ENCODE data around the gene NLGN1. TPM values are rescaled to one million over a fixed set of nuclear protein-coding genes. Genes with fewer than 3 reads are reported as not detected.

The NLGN1 gene
- total and polyA plus RNA-seq, 2 of the 8 experiments (the other 6 are each of a cell fraction or from before 2014, with no cell fraction given) = 7.8 to 14.8 TPM

DNA sequence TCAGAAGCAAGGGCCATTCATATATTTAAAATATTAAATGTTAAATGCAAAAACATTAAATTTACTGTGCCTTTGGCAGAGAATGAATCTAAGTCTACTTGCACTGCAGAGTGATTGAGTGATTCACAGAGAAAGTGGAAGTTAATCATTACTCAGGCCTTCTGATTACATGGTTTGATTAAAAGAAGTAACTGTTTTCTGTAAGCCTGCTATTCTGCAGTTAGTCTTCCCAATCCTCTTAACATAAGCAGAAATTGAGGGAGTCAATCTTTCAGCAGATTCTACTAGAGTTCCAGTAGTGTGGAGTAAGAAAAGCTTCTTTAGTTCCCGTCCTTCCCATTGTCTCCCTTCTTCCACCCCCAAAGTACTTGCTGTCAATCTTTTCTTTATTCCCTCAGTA is 1.5 kb downstream of the NLGN1 start:
- peaks cover 8% of the 10 kb centered on the region for H3K23me2 ChIP-seq (ENCODE audit: low read depth, low read length)
- H2BK12ac ChIP-seq (ENCODE audit: low read depth, low read length) = no peak overlapping the region
- H2BK20ac ChIP-seq (ENCODE audit: low read length) = no peak overlapping the region
- H3K9ac ChIP-seq (replicated peaks in 1 of 4; ENCODE audit: extremely low read depth in 1 of 4, low read depth in 3 of 4, low read length in 3 of 4) = no peak overlapping the region
- no peak overlapping the region for H3K27ac ChIP-seq (ENCODE audit: low read depth, low read length)
- no peak for TF ChIP-seq TAF7 (optimal IDR thresholded peaks at IDR 0.05; ENCODE audit: borderline replicate concordance, low read depth, low read length)
- no peak for TF ChIP-seq FOSL1 (IDR thresholded peaks at IDR 0.05; ENCODE audit: insufficient read depth, low read depth, low read length)
- TF ChIP-seq HDAC2 (IDR thresholded peaks at IDR 0.05; ENCODE audit: borderline replicate concordance in 1 of 2, low read depth in 2 of 2, low read length in 2 of 2) = no peak
- no peak for TF ChIP-seq CBX8 (IDR thresholded peaks at IDR 0.05; ENCODE audit: borderline replicate concordance, low read depth, low read length)
- TF ChIP-seq NRF1 (IDR thresholded peaks at IDR 0.05; ENCODE audit: low read depth, low read length) = no peak
- H3K56ac ChIP-seq (replicated peaks; ENCODE audit: insufficient read length, low read depth, low read length) = no peak overlapping the region
- no peak overlapping the region for H4K91ac ChIP-seq (replicated peaks; ENCODE audit: insufficient read length, low read length)
- H2BK120ac ChIP-seq (replicated peaks; ENCODE audit: low read depth, low read length) = no peak overlapping the region
- no peak overlapping the region for H3K14ac ChIP-seq (ENCODE audit: insufficient read length)
- peaks cover 0 to 6% (median 0%) of the 10 kb centered on the region in 4 experiments; a peak in 2 of 7 replicates for H3K4me1 ChIP-seq (replicated peaks in 1 of 4; ENCODE audit: control insufficient read depth in 3 of 4, insufficient read depth in 4 of 4, low read length in 3 of 4)
- no peak overlapping the region for H4K5ac ChIP-seq (ENCODE audit: insufficient read length, low read depth, low read length)
- no peaks in the 10 kb centered on the region for H3K79me1 ChIP-seq (ENCODE audit: low read depth, low read length)
- FAIRE-seq (no peak), DNase-seq (ENCODE audit: low read depth in 1 of 2, low spot score in 2 of 2) (no peak)
- ChIA-PET POLR2A (ENCODE audit: partially characterized antibody) (no interaction called here), CTCF (ENCODE audit: partially characterized antibody) (interaction anchor here (1.0 kb wide), 1 partner anchor 152 kb away, joined by 3 read pairs; no protein-coding TSS in a partner anchor)
- no peaks in the 10 kb centered on the region for H3K9me3 ChIP-seq (ENCODE audit: insufficient read depth in 2 of 2, low read depth in 1 of 2, low read length in 1 of 2)
- no peak overlapping the region for H2AFZ ChIP-seq (ENCODE audit: low read length)
- H3K4me3 ChIP-seq (ENCODE audit: extremely low read depth in 1 of 4, insufficient read depth in 2 of 4, low read depth in 3 of 4, low read length in 4 of 4) = peak overlapping the region in 1 of 4 experiments; percentile 88; a peak in 2 of 8 replicates
- no peaks in the 10 kb centered on the region for H4K20me1 ChIP-seq (replicated peaks in 1 of 2; ENCODE audit: control insufficient read depth in 1 of 2, insufficient read depth in 2 of 2, low read length in 2 of 2)
- H3K18ac ChIP-seq (ENCODE audit: extremely low read depth, low read length) = no peak overlapping the region
- peaks cover 0 to 9% (median 4%) of the 10 kb centered on the region in 4 experiments; a peak in 3 of 7 replicates for H3K27me3 ChIP-seq (replicated peaks in 1 of 4; ENCODE audit: control insufficient read depth in 3 of 4, extremely low read depth in 1 of 4, insufficient read depth in 3 of 4, low read length in 3 of 4)
- H3K79me2 ChIP-seq (ENCODE audit: control insufficient read depth in 1 of 2, insufficient read depth in 2 of 2, low read length in 2 of 2) = peaks cover 0 to 8% of the 10 kb centered on the region in 2 experiments; a peak in 2 of 4 replicates
- no peaks in the 10 kb centered on the region for H3K36me3 ChIP-seq (ENCODE audit: control insufficient read depth in 2 of 4, insufficient read depth in 4 of 4, low read length in 3 of 4)
- H2BK15ac ChIP-seq (ENCODE audit: low read length) = no peak overlapping the region
- no peak overlapping the region for H4K8ac ChIP-seq (ENCODE audit: extremely low read depth, insufficient read depth, low read length)
- no peak overlapping the region for H2BK5ac ChIP-seq (ENCODE audit: low read depth, low read length)
- H2AK5ac ChIP-seq (ENCODE audit: low read depth, low read length) = no peak overlapping the region
- H3K23ac ChIP-seq (ENCODE audit: insufficient read length) = no peak overlapping the region
- no peak overlapping the region for H3K4ac ChIP-seq (replicated peaks; ENCODE audit: insufficient read length, low read depth, low read length)
- H3K4me2 ChIP-seq (ENCODE audit: insufficient read depth in 1 of 2, low read depth in 2 of 2, low read length in 2 of 2) = peak overlapping the region; percentile 86 to 89; a peak in 3 of 4 replicates
- 33% methylated on average over 1 of the region's 1 CpG; no CpG with 5 or more reads in 1 of the 2 experiments for WGBS, 2 experiments (ENCODE audit: extremely low coverage in 1 of 2, insufficient coverage in 1 of 2, insufficient read length in 1 of 2, insufficient replicate concordance in 2 of 2, low coverage in 1 of 2, low lambda C conversion rate in 2 of 2, missing lambda C conversion rate in 1 of 2)
